ENCODE measurements around the gene FTCD. TPM values are rescaled to one million over a fixed set of nuclear protein-coding genes. Genes with fewer than 3 reads are reported as not detected.
"Not testable (repeated sequence)": the region's sequence is repeated elsewhere in the genome, so short reads cannot be mapped to it uniquely, and the experiment has no call there.

The FTCD gene
- total RNA-seq, 2 experiments from 2014 or later: 0.16 to 0.23 TPM

GRCh38 chr21:46176443-46177129, 21.2 kb upstream of the FTCD start:
- H3K4me1 Mint-ChIP-seq; H3K4me3 Mint-ChIP-seq; ATAC-seq; POLR2A ChIA-PET; DNase-seq; H3K27me3 Mint-ChIP-seq; H3K27ac Mint-ChIP-seq; intact Hi-C loops (cut with DNase I, micrococcal nuclease); H3K36me3 Mint-ChIP-seq (ENCODE audit: low read depth): not testable (repeated sequence)
- CTCF ChIA-PET: interaction anchor here (0.7 kb wide), 1 partner anchor 103 kb away, joined by 3 read pairs; no protein-coding TSS in a partner anchor
- peaks cover 18% of the 10 kb centered on the region for H3K9me3 Mint-ChIP-seq (ENCODE audit: low read depth)

GRCh38 chr21:46173573-46173972, 18.2 kb upstream of the FTCD start:
- Mint-ChIP-seq H3K27ac (no peak overlapping the region), H3K27me3 (no peaks in the 10 kb centered on the region), H3K9me3 (ENCODE audit: low read depth) (peaks cover 18% of the 10 kb centered on the region), H3K36me3 (ENCODE audit: low read depth) (peaks cover 2% of the 10 kb centered on the region), H3K4me1 (no peaks in the 10 kb centered on the region), H3K4me3 (no peak overlapping the region)
- no peak for ATAC-seq
- intact Hi-C loops (cut with DNase I, micrococcal nuclease): no loop called here
- ChIA-PET CTCF (no interaction called here), POLR2A (no interaction called here)
- no peak for DNase-seq

- peaks cover 2% of the 10 kb centered on the region for H3K36me3 Mint-ChIP-seq (ENCODE audit: low read depth)
- intact Hi-C loops (cut with DNase I, micrococcal nuclease): no loop called here
- ChIA-PET CTCF (no interaction called here), POLR2A (no interaction called here)
- peaks cover 18% of the 10 kb centered on the region for H3K9me3 Mint-ChIP-seq (ENCODE audit: low read depth)
- no peak for ATAC-seq
- no peak overlapping the region for H3K27ac Mint-ChIP-seq
- H3K27me3 Mint-ChIP-seq: no peaks in the 10 kb centered on the region
- no peaks in the 10 kb centered on the region for H3K4me1 Mint-ChIP-seq
- no peak for DNase-seq
- H3K4me3 Mint-ChIP-seq: no peak overlapping the region
Observed at GRCh38 chr21:46172863-46173528, 17.6 kb upstream of the FTCD start.

- peaks cover 18% of the 10 kb centered on the region for H3K9me3 Mint-ChIP-seq (ENCODE audit: low read depth)
- ATAC-seq: no peak
- CTCF ChIA-PET: no interaction called here
- intact Hi-C loops (cut with DNase I, micrococcal nuclease): no loop called here
- no peak for DNase-seq
- POLR2A ChIA-PET: no interaction called here
- no peak overlapping the region for H3K27ac Mint-ChIP-seq
- H3K4me3 Mint-ChIP-seq: no peak overlapping the region
- H3K36me3 Mint-ChIP-seq (ENCODE audit: low read depth): peaks cover 2% of the 10 kb centered on the region
- H3K27me3 Mint-ChIP-seq: no peaks in the 10 kb centered on the region
- H3K4me1 Mint-ChIP-seq: no peaks in the 10 kb centered on the region
Observed at GRCh38 chr21:46171996-46172862, 16.9 kb upstream of the FTCD start.

- H3K27ac Mint-ChIP-seq: no peak overlapping the region
- no peak overlapping the region for H3K4me3 Mint-ChIP-seq
- peaks cover 13% of the 10 kb centered on the region for H3K9me3 Mint-ChIP-seq (ENCODE audit: low read depth)
- intact Hi-C loops (cut with DNase I, micrococcal nuclease): no loop called here
- ChIA-PET POLR2A (no interaction called here), CTCF (no interaction called here)
- no peaks in the 10 kb centered on the region for H3K4me1 Mint-ChIP-seq
- peaks cover 2% of the 10 kb centered on the region for H3K36me3 Mint-ChIP-seq (ENCODE audit: low read depth)
- DNase-seq: no peak
- no peaks in the 10 kb centered on the region for H3K27me3 Mint-ChIP-seq
- no peak for ATAC-seq
Observed at GRCh38 chr21:46171585-46171984, 16.2 kb upstream of the FTCD start.

- H3K9me3 Mint-ChIP-seq (ENCODE audit: low read depth); H3K4me1 Mint-ChIP-seq; H3K27ac Mint-ChIP-seq; H3K36me3 Mint-ChIP-seq (ENCODE audit: low read depth); CTCF ChIA-PET; H3K4me3 Mint-ChIP-seq; ATAC-seq; intact Hi-C loops (cut with DNase I, micrococcal nuclease); H3K27me3 Mint-ChIP-seq; DNase-seq; POLR2A ChIA-PET: not testable (repeated sequence)
Observed at GRCh38 chr21:46170436-46171193, 15.2 kb upstream of the FTCD start.

- H3K36me3 Mint-ChIP-seq (ENCODE audit: low read depth): no peaks in the 10 kb centered on the region
- no peaks in the 10 kb centered on the region for H3K9me3 Mint-ChIP-seq (ENCODE audit: low read depth)
- ATAC-seq: no peak
- no peaks in the 10 kb centered on the region for H3K4me1 Mint-ChIP-seq
- no peak overlapping the region for H3K4me3 Mint-ChIP-seq
- no peak overlapping the region for H3K27ac Mint-ChIP-seq
- CTCF ChIA-PET: no interaction called here
- POLR2A ChIA-PET: no interaction called here
- H3K27me3 Mint-ChIP-seq: no peaks in the 10 kb centered on the region
- intact Hi-C loops (cut with DNase I, micrococcal nuclease): no loop called here
- no peak for DNase-seq
Observed at GRCh38 chr21:46168659-46169386, 13.4 kb upstream of the FTCD start.

- intact Hi-C loops (cut with DNase I, micrococcal nuclease): no loop called here
- DNase-seq: no peak
- Mint-ChIP-seq H3K4me1 (no peaks in the 10 kb centered on the region), H3K4me3 (no peak overlapping the region), H3K27me3 (no peaks in the 10 kb centered on the region), H3K36me3 (ENCODE audit: low read depth) (no peaks in the 10 kb centered on the region), H3K27ac (no peak overlapping the region), H3K9me3 (ENCODE audit: low read depth) (no peaks in the 10 kb centered on the region)
- ChIA-PET POLR2A (no interaction called here), CTCF (no interaction called here)
- ATAC-seq: no peak
Observed at GRCh38 chr21:46168238-46168637, 12.9 kb upstream of the FTCD start.

- no peak overlapping the region for H3K4me3 Mint-ChIP-seq
- no peak overlapping the region for H3K27ac Mint-ChIP-seq
- intact Hi-C loops (cut with DNase I, micrococcal nuclease): no loop called here
- H3K27me3 Mint-ChIP-seq: no peaks in the 10 kb centered on the region
- ChIA-PET CTCF (no interaction called here), POLR2A (no interaction called here)
- ATAC-seq: no peak
- DNase-seq: no peak
- H3K4me1 Mint-ChIP-seq: no peaks in the 10 kb centered on the region
- no peaks in the 10 kb centered on the region for H3K9me3 Mint-ChIP-seq (ENCODE audit: low read depth)
- no peaks in the 10 kb centered on the region for H3K36me3 Mint-ChIP-seq (ENCODE audit: low read depth)
Observed at GRCh38 chr21:46165098-46165497, 9.7 kb upstream of the FTCD start.

- no peaks in the 10 kb centered on the region for H3K27me3 Mint-ChIP-seq
- no peak overlapping the region for H3K4me3 Mint-ChIP-seq
- no peak overlapping the region for H3K27ac Mint-ChIP-seq
- intact Hi-C loops (cut with DNase I, micrococcal nuclease): no loop called here
- no peak for ATAC-seq
- H3K36me3 Mint-ChIP-seq (ENCODE audit: low read depth): no peaks in the 10 kb centered on the region
- CTCF ChIA-PET: no interaction called here
- H3K9me3 Mint-ChIP-seq (ENCODE audit: low read depth): no peaks in the 10 kb centered on the region
- DNase-seq: no peak
- H3K4me1 Mint-ChIP-seq: no peaks in the 10 kb centered on the region
- POLR2A ChIA-PET: no interaction called here
Observed at GRCh38 chr21:46163380-46163779, 8.0 kb upstream of the FTCD start.

Data from activated CD4-positive, alpha-beta T cell treated with anti-CD3 and anti-CD28 coated beads for 36 hours (primary cell).